ENCODE data around the gene PPARD. TPM values are rescaled to one million over a fixed set of nuclear protein-coding genes. Genes with fewer than 3 reads are reported as not detected.
"Not testable (repeated sequence)": the region's sequence is repeated elsewhere in the genome, so short reads cannot be mapped to it uniquely, and the experiment has no call there.

The PPARD gene
- total RNA-seq, 1 experiment from 2014 or later: 2.5 TPM

DNA sequence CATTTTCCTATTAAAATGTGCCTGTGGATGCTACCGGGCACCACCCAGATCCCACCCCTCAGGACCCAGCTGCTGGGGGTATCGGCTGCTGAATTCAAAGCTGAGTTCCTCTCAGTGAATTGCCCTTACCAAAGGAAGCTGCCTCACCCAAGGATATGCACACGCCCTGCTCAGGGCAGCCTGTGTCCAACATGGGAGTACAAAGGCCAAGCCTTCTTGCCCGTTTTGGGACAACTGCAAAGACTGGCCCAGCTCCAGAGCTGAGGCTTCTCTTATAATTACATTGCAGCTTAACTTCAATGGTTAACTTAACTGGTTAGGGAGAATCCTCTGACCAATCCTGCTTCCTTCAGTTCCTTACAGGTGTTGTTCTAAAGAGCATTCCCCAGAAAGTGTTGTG lies 89.9 kb downstream of the PPARD start:
- Histone ChIP-seq H2AFZ (ENCODE audit: low read length) (no peak overlapping the region), H3K27ac (ENCODE audit: low read length) (no peak overlapping the region), H3K4me3 (ENCODE audit: low read length) (no peak overlapping the region), H3K9me2 (replicated peaks; ENCODE audit: insufficient read depth, low read length) (no peaks in the 10 kb centered on the region), H3K9me3 (ENCODE audit: low read length) (peaks cover 6% of the 10 kb centered on the region; the same call in 1 of the 2 replicates), H3K27me3 (ENCODE audit: low read length) (no peaks in the 10 kb centered on the region), H3K36me3 (ENCODE audit: insufficient read depth, low read length) (no peaks in the 10 kb centered on the region; the same call in 1 of the 2 replicates), H4K20me1 (ENCODE audit: insufficient read depth, low read depth, low read length) (no peaks in the 10 kb centered on the region), H3K79me2 (ENCODE audit: low read length) (no peaks in the 10 kb centered on the region), H3K9ac (ENCODE audit: low read length) (no peak overlapping the region), H3K4me1 (ENCODE audit: low read length) (no peaks in the 10 kb centered on the region), H3K4me2 (ENCODE audit: low read depth, low read length, poor library complexity, severe bottlenecking) (no peak overlapping the region)
- DNase-seq: no peak

DNA sequence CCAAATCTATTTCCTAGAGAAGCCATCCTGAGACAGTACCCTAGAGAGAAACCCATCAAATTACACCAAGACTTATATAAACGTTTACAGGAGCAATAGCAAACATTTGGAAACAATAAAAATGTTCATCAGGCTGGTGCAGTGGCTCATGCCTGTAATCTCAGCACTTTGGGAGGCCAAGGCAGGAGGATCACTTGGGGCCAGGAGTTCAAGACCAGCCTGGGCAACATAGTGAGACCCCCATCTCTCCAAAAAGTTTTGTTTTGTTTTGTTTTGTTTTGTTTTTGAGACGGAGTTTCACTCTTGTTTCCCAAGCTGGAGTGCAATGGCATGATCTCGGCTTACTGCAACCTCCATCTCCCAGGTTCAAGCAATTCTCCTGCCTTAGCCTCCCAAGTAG lies 90.3 kb downstream of the PPARD start:
- H3K4me1 ChIP-seq (ENCODE audit: low read length): not testable (repeated sequence)

DNA sequence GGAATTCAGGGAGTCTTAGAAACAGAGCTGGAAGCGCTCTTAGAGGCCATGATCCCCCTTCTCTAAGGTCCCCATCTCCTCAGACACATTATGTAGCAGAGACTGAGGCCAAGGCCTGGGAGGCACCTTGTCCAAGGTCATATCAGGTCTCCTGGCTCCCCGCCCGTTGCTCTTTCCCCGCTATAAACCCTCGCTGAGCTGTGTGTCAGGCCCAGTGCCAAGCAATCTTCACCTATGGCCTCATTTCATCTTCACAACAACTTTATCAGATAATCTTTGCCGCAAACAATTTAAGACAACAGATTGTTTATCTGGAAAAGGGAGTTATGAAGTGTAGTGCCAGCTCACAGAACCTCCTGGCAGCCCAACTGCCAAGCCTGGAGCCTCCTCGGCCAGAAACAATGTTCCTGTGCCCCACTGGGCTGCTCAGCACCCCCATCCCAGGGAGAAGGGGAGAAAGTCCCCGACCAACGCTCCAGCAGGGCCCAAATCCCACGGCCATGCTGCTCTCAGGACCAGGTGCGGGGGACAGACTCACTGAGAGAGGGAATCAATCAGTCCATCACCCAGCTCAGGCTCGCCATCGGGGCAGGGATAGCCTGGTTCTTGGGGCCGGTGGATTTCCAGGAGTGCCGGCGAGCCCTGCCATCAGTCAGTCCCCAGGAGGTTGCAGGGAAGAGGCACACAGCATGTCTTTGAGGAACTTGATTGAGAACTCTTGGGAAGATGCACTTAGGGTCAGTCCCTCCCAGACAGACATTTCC lies 92.9 kb downstream of the PPARD start:
- H3K27ac ChIP-seq (ENCODE audit: low read length): no peak overlapping the region
- H3K4me2 ChIP-seq (ENCODE audit: low read depth, low read length, poor library complexity, severe bottlenecking): no peak overlapping the region
- no peak overlapping the region for H3K4me3 ChIP-seq (ENCODE audit: low read length)
- H3K9me3 ChIP-seq (ENCODE audit: low read length): no peaks in the 10 kb centered on the region
- no peaks in the 10 kb centered on the region for H3K9me2 ChIP-seq (replicated peaks; ENCODE audit: insufficient read depth, low read length)
- H3K9ac ChIP-seq (ENCODE audit: low read length): no peak overlapping the region
- no peaks in the 10 kb centered on the region for H3K36me3 ChIP-seq (ENCODE audit: insufficient read depth, low read length)
- no peaks in the 10 kb centered on the region for H4K20me1 ChIP-seq (ENCODE audit: insufficient read depth, low read depth, low read length)
- no peaks in the 10 kb centered on the region for H3K4me1 ChIP-seq (ENCODE audit: low read length)
- no peaks in the 10 kb centered on the region for H3K79me2 ChIP-seq (ENCODE audit: low read length)
- DNase-seq: no peak
- H3K27me3 ChIP-seq (ENCODE audit: low read length): no peaks in the 10 kb centered on the region
- no peak overlapping the region for H2AFZ ChIP-seq (ENCODE audit: low read length)

More for the DNA sequence above, 90.3 kb downstream of the PPARD start:
- not testable (repeated sequence) for H3K4me3 ChIP-seq (ENCODE audit: low read length); H3K9me2 ChIP-seq (replicated peaks; ENCODE audit: insufficient read depth, low read length); H3K36me3 ChIP-seq (ENCODE audit: insufficient read depth, low read length); H2AFZ ChIP-seq (ENCODE audit: low read length); H4K20me1 ChIP-seq (ENCODE audit: insufficient read depth, low read depth, low read length); H3K9ac ChIP-seq (ENCODE audit: low read length); H3K4me2 ChIP-seq (ENCODE audit: low read depth, low read length, poor library complexity, severe bottlenecking); H3K27ac ChIP-seq (ENCODE audit: low read length); DNase-seq; H3K27me3 ChIP-seq (ENCODE audit: low read length); H3K79me2 ChIP-seq (ENCODE audit: low read length); H3K9me3 ChIP-seq (ENCODE audit: low read length)

DNA sequence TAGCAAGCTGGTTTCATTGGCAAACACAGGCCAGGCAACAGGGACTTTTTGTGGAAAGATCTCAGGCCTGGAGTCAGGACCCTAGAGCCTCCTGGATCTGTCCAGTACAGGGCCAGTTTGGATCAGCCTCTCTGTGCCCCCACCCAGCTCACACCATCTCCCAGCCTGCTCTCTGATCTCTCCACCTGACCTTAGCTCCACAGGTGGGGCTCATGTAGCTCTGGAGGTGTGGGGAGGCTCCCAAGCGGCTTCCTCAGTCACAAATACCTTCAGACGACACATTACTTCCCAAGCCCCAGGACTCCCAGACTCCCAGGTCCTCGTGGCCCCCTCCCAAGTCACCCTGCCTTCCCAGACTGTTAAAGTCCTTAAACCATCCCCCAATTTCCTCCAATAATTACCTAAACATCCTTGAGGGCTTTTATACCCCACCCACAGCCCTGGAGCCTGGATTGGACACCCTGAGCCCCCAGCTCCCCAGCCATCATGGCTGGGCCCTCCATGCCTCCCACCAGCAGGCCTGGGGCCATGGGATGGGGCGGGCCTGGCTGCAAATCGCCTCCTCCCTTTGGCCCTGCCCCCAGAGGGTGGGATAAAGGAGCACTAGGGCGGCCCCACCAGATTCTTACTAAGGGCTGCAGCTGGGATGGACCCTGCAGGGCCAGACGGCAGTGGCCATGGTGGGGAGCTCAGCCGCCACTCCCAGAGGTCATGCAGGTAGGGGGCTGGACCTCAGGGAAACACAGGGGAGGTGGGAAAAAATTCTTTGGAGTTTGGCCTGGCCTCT lies 93.9 kb downstream of the PPARD start:
- Histone ChIP-seq H4K20me1 (ENCODE audit: insufficient read depth, low read depth, low read length) (no peaks in the 10 kb centered on the region), H3K9ac (ENCODE audit: low read length) (no peak overlapping the region), H3K9me3 (ENCODE audit: low read length) (no peaks in the 10 kb centered on the region), H3K36me3 (ENCODE audit: insufficient read depth, low read length) (no peaks in the 10 kb centered on the region), H3K79me2 (ENCODE audit: low read length) (no peaks in the 10 kb centered on the region), H3K27me3 (ENCODE audit: low read length) (no peaks in the 10 kb centered on the region), H2AFZ (ENCODE audit: low read length) (no peak overlapping the region), H3K4me2 (ENCODE audit: low read depth, low read length, poor library complexity, severe bottlenecking) (no peak overlapping the region), H3K4me1 (ENCODE audit: low read length) (no peaks in the 10 kb centered on the region), H3K27ac (ENCODE audit: low read length) (no peak overlapping the region), H3K4me3 (ENCODE audit: low read length) (no peak overlapping the region), H3K9me2 (replicated peaks; ENCODE audit: insufficient read depth, low read length) (no peaks in the 10 kb centered on the region)
- no peak for DNase-seq

DNA sequence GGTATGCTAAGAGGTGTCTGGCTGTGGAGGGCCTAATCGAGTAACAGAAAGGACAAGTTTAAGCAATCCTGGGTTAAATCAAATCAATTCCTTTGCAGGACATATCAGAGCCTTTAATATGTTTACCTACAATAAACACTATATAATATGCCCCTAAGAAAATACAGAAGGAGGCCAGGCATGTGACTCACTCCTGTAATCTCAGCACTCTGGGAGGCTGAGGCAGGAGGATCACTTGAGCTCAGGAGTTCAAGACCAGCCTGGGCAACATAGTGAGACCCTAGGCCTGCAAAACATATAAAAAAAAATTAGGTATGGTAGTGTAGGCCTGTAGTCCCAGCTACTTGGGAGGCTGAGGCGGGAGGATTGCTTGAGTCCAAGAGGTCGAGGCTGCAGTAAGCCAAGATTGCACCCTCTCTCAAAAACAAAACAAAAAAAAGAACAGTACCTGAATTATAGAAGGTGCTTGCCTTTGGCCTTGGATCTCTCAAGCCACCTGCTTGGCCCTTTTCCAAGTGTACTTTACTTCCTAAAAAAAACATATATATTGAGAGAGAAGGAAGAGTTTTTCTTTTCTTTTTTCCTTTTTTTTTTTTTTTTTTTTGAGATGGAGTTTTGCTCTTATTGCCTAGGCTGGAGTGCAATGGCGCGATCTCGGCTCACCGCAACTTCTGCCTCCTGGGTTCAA lies 96.2 kb downstream of the PPARD start:
- not testable (repeated sequence) for H3K9ac ChIP-seq (ENCODE audit: low read length); DNase-seq; H2AFZ ChIP-seq (ENCODE audit: low read length)

DNA sequence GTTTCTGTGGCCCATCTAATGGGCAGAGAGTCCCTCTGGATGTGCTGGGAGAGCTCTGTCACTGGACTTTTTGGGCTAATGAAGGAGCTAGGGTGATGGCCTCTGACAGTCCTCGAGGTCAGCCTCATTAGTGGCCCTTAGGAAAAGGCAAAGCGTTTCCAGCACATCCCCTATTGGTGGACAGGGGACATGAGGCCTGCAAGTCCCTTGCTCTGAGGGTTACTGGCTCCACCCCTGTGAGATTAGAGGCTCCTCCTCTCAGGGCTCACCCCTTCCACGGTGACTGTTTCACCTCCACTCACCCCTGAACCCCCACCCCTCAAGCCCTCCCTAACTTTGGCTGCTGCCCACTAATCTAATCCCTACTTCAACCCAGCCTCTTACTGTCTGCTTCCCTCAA lies 97.0 kb downstream of the PPARD start:
- Histone ChIP-seq H3K9ac (ENCODE audit: low read length) (no peak overlapping the region), H3K27ac (ENCODE audit: low read length) (no peak overlapping the region), H3K9me2 (replicated peaks; ENCODE audit: insufficient read depth, low read length) (no peaks in the 10 kb centered on the region), H4K20me1 (ENCODE audit: insufficient read depth, low read depth, low read length) (no peaks in the 10 kb centered on the region), H3K27me3 (ENCODE audit: low read length) (no peaks in the 10 kb centered on the region), H3K4me2 (ENCODE audit: low read depth, low read length, poor library complexity, severe bottlenecking) (no peak overlapping the region), H3K4me1 (ENCODE audit: low read length) (no peaks in the 10 kb centered on the region), H3K36me3 (ENCODE audit: insufficient read depth, low read length) (no peaks in the 10 kb centered on the region), H3K4me3 (ENCODE audit: low read length) (no peak overlapping the region), H2AFZ (ENCODE audit: low read length) (no peak overlapping the region), H3K9me3 (ENCODE audit: low read length) (no peaks in the 10 kb centered on the region), H3K79me2 (ENCODE audit: low read length) (no peaks in the 10 kb centered on the region)
- no peak for DNase-seq

More for the DNA sequence above, 96.2 kb downstream of the PPARD start:
- H3K36me3 ChIP-seq (ENCODE audit: insufficient read depth, low read length); H3K4me2 ChIP-seq (ENCODE audit: low read depth, low read length, poor library complexity, severe bottlenecking); H3K27me3 ChIP-seq (ENCODE audit: low read length); H3K79me2 ChIP-seq (ENCODE audit: low read length); H3K9me2 ChIP-seq (replicated peaks; ENCODE audit: insufficient read depth, low read length); H3K4me3 ChIP-seq (ENCODE audit: low read length); H3K27ac ChIP-seq (ENCODE audit: low read length); H4K20me1 ChIP-seq (ENCODE audit: insufficient read depth, low read depth, low read length); H3K9me3 ChIP-seq (ENCODE audit: low read length); H3K4me1 ChIP-seq (ENCODE audit: low read length): not testable (repeated sequence)

DNA sequence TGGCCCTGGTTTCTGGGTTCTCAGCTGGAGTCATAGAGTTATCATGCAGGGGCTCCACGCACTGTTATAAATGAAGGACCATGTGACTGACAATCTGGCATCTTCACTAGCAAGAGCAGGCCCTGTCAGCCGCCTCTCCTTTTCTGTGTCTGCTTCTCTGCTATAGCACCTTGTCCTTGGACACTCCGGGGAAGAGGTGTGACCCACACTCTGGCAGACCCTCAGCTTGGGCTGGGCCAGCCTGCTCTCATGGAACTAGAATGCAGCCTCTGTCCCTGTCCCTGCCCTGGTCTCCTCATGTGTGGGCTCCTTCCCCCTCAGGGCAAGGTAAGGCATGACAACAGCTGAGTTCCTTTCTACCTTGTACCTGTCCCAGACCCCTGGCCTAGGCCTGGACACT lies 98.8 kb downstream of the PPARD start:
- H3K79me2 ChIP-seq (ENCODE audit: low read length): no peaks in the 10 kb centered on the region
- no peak for DNase-seq
- no peaks in the 10 kb centered on the region for H3K36me3 ChIP-seq (ENCODE audit: insufficient read depth, low read length)
- H3K27me3 ChIP-seq (ENCODE audit: low read length): no peaks in the 10 kb centered on the region
- H3K4me2 ChIP-seq (ENCODE audit: low read depth, low read length, poor library complexity, severe bottlenecking): no peak overlapping the region
- no peaks in the 10 kb centered on the region for H4K20me1 ChIP-seq (ENCODE audit: insufficient read depth, low read depth, low read length)
- no peak overlapping the region for H2AFZ ChIP-seq (ENCODE audit: low read length)
- H3K27ac ChIP-seq (ENCODE audit: low read length): no peak overlapping the region
- H3K9me2 ChIP-seq (replicated peaks; ENCODE audit: insufficient read depth, low read length): no peaks in the 10 kb centered on the region
- no peak overlapping the region for H3K9ac ChIP-seq (ENCODE audit: low read length)
- H3K4me1 ChIP-seq (ENCODE audit: low read length): no peaks in the 10 kb centered on the region
- no peaks in the 10 kb centered on the region for H3K9me3 ChIP-seq (ENCODE audit: low read length)
- no peak overlapping the region for H3K4me3 ChIP-seq (ENCODE audit: low read length)

DNA sequence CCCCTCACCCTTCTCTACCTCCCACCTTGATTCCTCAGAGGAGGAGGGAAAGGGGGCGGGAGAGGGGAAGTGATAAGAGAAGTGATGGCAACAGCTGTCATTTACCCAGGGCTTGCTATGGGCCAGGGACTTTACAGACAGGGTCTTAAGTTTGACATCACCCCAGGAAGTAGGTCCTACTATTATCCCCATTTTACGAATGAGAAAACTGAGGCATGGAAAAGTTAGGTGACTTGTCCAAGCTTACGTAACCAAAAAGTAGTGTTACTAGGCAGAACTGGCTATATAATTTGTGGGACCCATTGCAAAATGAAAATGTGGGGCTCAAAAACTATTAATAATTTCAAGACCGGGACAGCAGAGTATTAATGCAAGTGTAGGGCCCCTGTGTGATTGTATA lies 99.3 kb downstream of the PPARD start:
- Histone ChIP-seq H3K9ac (ENCODE audit: low read length) (no peak overlapping the region), H2AFZ (ENCODE audit: low read length) (no peak overlapping the region), H3K9me2 (replicated peaks; ENCODE audit: insufficient read depth, low read length) (no peaks in the 10 kb centered on the region), H3K36me3 (ENCODE audit: insufficient read depth, low read length) (no peaks in the 10 kb centered on the region), H3K27me3 (ENCODE audit: low read length) (no peaks in the 10 kb centered on the region), H3K4me3 (ENCODE audit: low read length) (no peak overlapping the region), H3K9me3 (ENCODE audit: low read length) (no peaks in the 10 kb centered on the region), H3K79me2 (ENCODE audit: low read length) (no peaks in the 10 kb centered on the region), H4K20me1 (ENCODE audit: insufficient read depth, low read depth, low read length) (no peaks in the 10 kb centered on the region), H3K4me1 (ENCODE audit: low read length) (no peaks in the 10 kb centered on the region), H3K27ac (ENCODE audit: low read length) (no peak overlapping the region), H3K4me2 (ENCODE audit: low read depth, low read length, poor library complexity, severe bottlenecking) (no peak overlapping the region)
- DNase-seq: no peak

All from Karpas-422 (cell line).